GM03348 (cell line): ENCODE results near the gene CLCNKB.
"Not testable (repeated sequence)": the region's sequence is repeated elsewhere in the genome, so short reads cannot be mapped to it uniquely, and the experiment has no call there.

Source experiments
- DNase-seq: peaks from one replicate; pipeline ENCODE4 v3.0.0; 2012; ENCODE audit warnings: low spot score

Gene CLCNKB

GRCh38 chr1:16043521-16043920 is at the start of gene CLCNKB:
CLCNKB (plus strand) TSS chr1:16043782; CDS start chr1:16044493, 711 bp downstream.
- no peak for DNase-seq

- DNase-seq: no peak
Observed at GRCh38 chr1:15994081-15994480, 49.5 kb upstream of the CLCNKB start.

- DNase-seq: peak; percentile 86
Observed at GRCh38 chr1:15994590-15995351, 48.8 kb upstream of the CLCNKB start.

GRCh38 chr1:15997076-15997585 is 46.5 kb upstream of the CLCNKB start:
- no peak for DNase-seq

- DNase-seq: no peak
Observed at GRCh38 chr1:15997637-15998280, 45.8 kb upstream of the CLCNKB start.

- no peak for DNase-seq
Observed at GRCh38 chr1:15998929-15999328, 44.7 kb upstream of the CLCNKB start.

- DNase-seq: not testable (repeated sequence)
Observed at GRCh38 chr1:16001274-16001673, 42.3 kb upstream of the CLCNKB start.

- no peak for DNase-seq
Observed at GRCh38 chr1:16005597-16005996, 38.0 kb upstream of the CLCNKB start.

GRCh38 chr1:16006010-16006409 is 37.6 kb upstream of the CLCNKB start:
- no peak for DNase-seq

GRCh38 chr1:16006552-16007485 is 36.8 kb upstream of the CLCNKB start:
- DNase-seq: peak; percentile 63

GRCh38 chr1:16007671-16008341 is 35.8 kb upstream of the CLCNKB start:
- DNase-seq: no peak

- DNase-seq: peak; percentile 88
Observed at GRCh38 chr1:16009030-16009460, 34.5 kb upstream of the CLCNKB start.

- no peak for DNase-seq
Observed at GRCh38 chr1:16009678-16010077, 33.9 kb upstream of the CLCNKB start.

GRCh38 chr1:16010837-16011236 is 32.7 kb upstream of the CLCNKB start:
- no peak for DNase-seq

- no peak for DNase-seq
Observed at GRCh38 chr1:16011936-16012589, 31.5 kb upstream of the CLCNKB start.

GRCh38 chr1:16012590-16013219 is 30.9 kb upstream of the CLCNKB start:
- peak; percentile 83 for DNase-seq

GRCh38 chr1:16013220-16013907 is 30.2 kb upstream of the CLCNKB start:
- DNase-seq: peak; percentile 85

GRCh38 chr1:16013908-16014258 is 29.7 kb upstream of the CLCNKB start:
- no peak for DNase-seq

GRCh38 chr1:16014509-16015482 is 28.8 kb upstream of the CLCNKB start:
- DNase-seq: no peak
